ENCODE measurements around the gene S100A14. TPM values are rescaled to one million over a fixed set of nuclear protein-coding genes. Genes with fewer than 3 reads are reported as not detected.

Gene S100A14
- total and polyA plus RNA-seq, 2 of the 13 experiments (the other 11 are each of a cell fraction or from before 2014, with no cell fraction given): 1.4 to 7.7 TPM

DNA sequence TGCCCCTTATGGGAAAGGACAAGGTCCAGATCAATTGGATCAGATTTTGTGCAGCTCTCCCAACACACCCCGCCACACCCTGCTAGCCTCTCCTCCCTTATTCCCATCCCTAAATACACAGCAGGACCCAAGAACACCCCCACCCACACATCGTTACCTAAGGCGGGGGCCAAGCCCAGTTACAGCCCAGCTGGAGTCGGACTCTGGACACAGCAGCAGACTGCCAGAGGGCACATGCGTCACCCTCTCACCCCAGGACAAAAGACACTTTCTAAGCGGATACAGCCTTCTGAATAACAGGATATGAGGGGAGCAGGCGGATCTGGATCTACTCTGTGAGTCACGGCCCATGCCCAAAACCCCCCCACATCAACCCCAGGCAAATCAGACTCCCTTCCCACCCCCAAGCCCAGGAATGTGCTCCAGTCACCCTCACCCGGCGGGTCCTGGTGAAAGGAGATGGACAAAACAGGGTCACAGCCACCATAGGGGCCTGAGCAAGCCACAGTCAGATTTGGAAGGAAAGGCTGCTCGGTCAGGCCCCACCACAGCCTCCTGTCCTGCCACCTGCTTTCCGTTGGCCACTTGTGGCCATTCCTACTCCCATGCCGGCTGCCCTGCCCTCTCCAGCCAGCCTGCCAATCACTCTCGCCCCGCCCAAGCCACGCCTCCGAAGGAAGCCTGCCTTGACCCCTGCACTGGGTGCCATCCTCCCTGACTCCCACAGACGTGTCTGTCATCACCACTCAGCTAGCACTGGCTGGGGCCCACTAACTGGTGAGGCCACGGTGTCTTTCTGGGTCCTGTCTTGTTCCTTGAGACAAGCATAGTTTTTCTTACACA, 7.2 kb downstream of the S100A14 start (continued):
- TF ChIP-seq FOXM1 (CRISPR knock-in tag; IDR thresholded peaks at IDR 0.05): no peak
- TF ChIP-seq ZNF276 (CRISPR knock-in tag; IDR thresholded peaks at IDR 0.05; ENCODE audit: low read depth): no peak; the same call in 1 of the 2 replicates
- TF ChIP-seq JUND (CRISPR knock-in tag; IDR thresholded peaks at IDR 0.05): no peak
- TF ChIP-seq PHF21A (CRISPR knock-in tag; IDR thresholded peaks at IDR 0.05): peak; percentile 94
- no peak for TF ChIP-seq NFYC (CRISPR knock-in tag; IDR thresholded peaks at IDR 0.05)
- no peak for TF ChIP-seq GABPA (IDR thresholded peaks at IDR 0.05; ENCODE audit: low read depth, low read length)
- TF ChIP-seq GABPA (CRISPR knock-in tag; IDR thresholded peaks at IDR 0.05; ENCODE audit: low read depth): peak; percentile 69
- peak; percentile 47 for TF ChIP-seq U2AF1 (optimal IDR thresholded peaks at IDR 0.05; ENCODE audit: low read depth, low read length)
- TF ChIP-seq HES4 (CRISPR knock-in tag; IDR thresholded peaks at IDR 0.05; ENCODE audit: borderline replicate concordance): no peak
- TF ChIP-seq, protein P1, sequence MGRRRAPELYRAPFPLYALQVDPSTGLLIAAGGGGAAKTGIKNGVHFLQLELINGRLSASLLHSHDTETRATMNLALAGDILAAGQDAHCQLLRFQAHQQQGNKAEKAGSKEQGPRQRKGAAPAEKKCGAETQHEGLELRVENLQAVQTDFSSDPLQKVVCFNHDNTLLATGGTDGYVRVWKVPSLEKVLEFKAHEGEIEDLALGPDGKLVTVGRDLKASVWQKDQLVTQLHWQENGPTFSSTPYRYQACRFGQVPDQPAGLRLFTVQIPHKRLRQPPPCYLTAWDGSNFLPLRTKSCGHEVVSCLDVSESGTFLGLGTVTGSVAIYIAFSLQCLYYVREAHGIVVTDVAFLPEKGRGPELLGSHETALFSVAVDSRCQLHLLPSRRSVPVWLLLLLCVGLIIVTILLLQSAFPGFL (CRISPR knock-in tag; IDR thresholded peaks at IDR 0.05): no peak
- TF ChIP-seq GATAD1 (CRISPR knock-in tag; IDR thresholded peaks at IDR 0.05): 0 out of 2 replicates have a peak, but pooled peaks have one; percentile 18
- no peak for TF ChIP-seq ZEB1 (IDR thresholded peaks at IDR 0.05; ENCODE audit: insufficient replicate concordance, low read depth)
- no peak for TF ChIP-seq KLF9 (CRISPR knock-in tag; IDR thresholded peaks at IDR 0.05; ENCODE audit: low read depth)
- no peak for TF ChIP-seq BATF2 (CRISPR knock-in tag; IDR thresholded peaks at IDR 0.05)
- TF ChIP-seq SP4 (CRISPR knock-in tag; IDR thresholded peaks at IDR 0.05): peak; percentile 95
- TF ChIP-seq TBX2 (CRISPR knock-in tag; IDR thresholded peaks at IDR 0.05; ENCODE audit: borderline replicate concordance): peak; percentile 76; the same call in 1 of the 2 replicates
- no peak for TF ChIP-seq ZBTB7B (CRISPR knock-in tag; IDR thresholded peaks at IDR 0.05)
- no peak for TF ChIP-seq ZNF83 (CRISPR knock-in tag; IDR thresholded peaks at IDR 0.05; ENCODE audit: borderline replicate concordance)
- TF ChIP-seq ZNF737 (CRISPR knock-in tag; IDR thresholded peaks at IDR 0.05; ENCODE audit: borderline replicate concordance): no peak
- peak; percentile 87 for TF ChIP-seq HNF4G (IDR thresholded peaks at IDR 0.05; ENCODE audit: borderline replicate concordance, low read depth, low read length)
- TF ChIP-seq HNF4G (CRISPR knock-in tag; IDR thresholded peaks at IDR 0.05; ENCODE audit: borderline replicate concordance, low read depth): no peak; the same call in 1 of the 2 replicates
- no peak; the same call in none of the 2 replicates for TF ChIP-seq KLF6 (CRISPR knock-in tag; IDR thresholded peaks at IDR 0.05)
- peak; percentile 42; the same call in 1 of the 2 replicates for TF ChIP-seq TCF7 (IDR thresholded peaks at IDR 0.05; ENCODE audit: low read depth)
- TF ChIP-seq ARHGAP35 (CRISPR knock-in tag; IDR thresholded peaks at IDR 0.05; ENCODE audit: borderline replicate concordance): no peak

Data from HepG2 (cell line).